SK-N-MC (cell line): Measurements from ENCODE around the gene TBCEL.

Source experiments
- EZH2 ChIP-seq: fragments of 200-600 bp; sonication (generic); IDR thresholded peaks from one replicate; pipeline ENCODE4 v1.6.1; 2017; ENCODE audit warnings: antibody characterized with exemption
- POLR2AphosphoS5 ChIP-seq: IDR thresholded peaks from 2 replicates; pipeline ENCODE4 v1.6.1; 2012; ENCODE audit warnings: mild to moderate bottlenecking, low read depth, low read length, borderline replicate concordance

GRCh38 chr11:121033635-121034034, 9.7 kb downstream of the TBCEL start:
- no peak for TF ChIP-seq EZH2
- TF ChIP-seq POLR2AphosphoS5: no peak
